PC-9 (cell line): ENCODE results near the gene MRFAP1L1.

Experiments
- EZH2 ChIP-seq: fragments of 200-600 bp; sonication (generic); IDR thresholded peaks from 2 replicates; pipeline ENCODE4 v1.8.0; 2017; ENCODE audit warnings: antibody characterized with exemption, low read depth
- TF ChIP-seq, protein P1 (sequence below): fragments of 200-600 bp; sonication (generic); conservative IDR thresholded peaks from 2 replicates; pipeline ENCODE4 v1.6.1; 2017; ENCODE audit warnings: mixed run types, antibody characterized with exemption, mild to moderate bottlenecking, moderate library complexity

DNA sequence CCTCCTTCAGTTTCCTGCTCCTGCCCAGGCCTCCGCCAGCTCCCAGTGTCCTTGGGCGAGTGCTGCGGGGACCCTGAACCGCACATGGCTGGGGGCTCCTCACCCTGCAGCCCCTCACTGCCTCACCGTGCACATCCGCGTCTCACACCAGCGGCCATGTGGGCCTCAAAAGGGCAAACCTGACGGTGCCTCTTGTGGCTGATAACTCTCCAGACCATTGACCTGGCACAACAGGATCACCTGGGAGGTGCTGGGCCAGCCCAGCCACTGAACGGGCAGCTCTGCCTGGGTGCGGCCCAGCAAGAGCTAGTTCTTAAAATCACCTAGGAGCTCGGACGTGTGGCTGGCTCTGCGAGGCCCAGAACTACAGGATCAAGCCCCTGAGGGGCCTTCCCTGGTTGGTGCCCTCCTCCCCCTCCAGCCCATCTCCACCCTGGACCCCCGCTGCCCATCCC, 20.1 kb downstream of the MRFAP1L1 start:
- TF ChIP-seq, protein P1, sequence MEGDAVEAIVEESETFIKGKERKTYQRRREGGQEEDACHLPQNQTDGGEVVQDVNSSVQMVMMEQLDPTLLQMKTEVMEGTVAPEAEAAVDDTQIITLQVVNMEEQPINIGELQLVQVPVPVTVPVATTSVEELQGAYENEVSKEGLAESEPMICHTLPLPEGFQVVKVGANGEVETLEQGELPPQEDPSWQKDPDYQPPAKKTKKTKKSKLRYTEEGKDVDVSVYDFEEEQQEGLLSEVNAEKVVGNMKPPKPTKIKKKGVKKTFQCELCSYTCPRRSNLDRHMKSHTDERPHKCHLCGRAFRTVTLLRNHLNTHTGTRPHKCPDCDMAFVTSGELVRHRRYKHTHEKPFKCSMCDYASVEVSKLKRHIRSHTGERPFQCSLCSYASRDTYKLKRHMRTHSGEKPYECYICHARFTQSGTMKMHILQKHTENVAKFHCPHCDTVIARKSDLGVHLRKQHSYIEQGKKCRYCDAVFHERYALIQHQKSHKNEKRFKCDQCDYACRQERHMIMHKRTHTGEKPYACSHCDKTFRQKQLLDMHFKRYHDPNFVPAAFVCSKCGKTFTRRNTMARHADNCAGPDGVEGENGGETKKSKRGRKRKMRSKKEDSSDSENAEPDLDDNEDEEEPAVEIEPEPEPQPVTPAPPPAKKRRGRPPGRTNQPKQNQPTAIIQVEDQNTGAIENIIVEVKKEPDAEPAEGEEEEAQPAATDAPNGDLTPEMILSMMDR, result no peak
- TF ChIP-seq EZH2, result no peak
